ENCODE data around the gene PCNX4. TPM values are rescaled to one million over a fixed set of nuclear protein-coding genes. Genes with fewer than 3 reads are reported as not detected.
A peak's percentile ranks its signal among the peaks of the same experiment; 100 is the strongest.

The PCNX4 gene
- total RNA-seq, 2 donors from 2014 or later, result 17.9 to 33.9 TPM

GRCh38 chr14:60154671-60155070 lies 62.9 kb downstream of the PCNX4 start:
- Mint-ChIP-seq H3K9me3 (peaks cover 0 to 5% of the 10 kb centered on the region in 2 donors), H3K36me3 (peaks cover 7 to 59% of the 10 kb centered on the region in 2 donors), H3K27ac (peak overlapping the region; percentile 12 to 50)
- no peak for ATAC-seq
- DNase-seq (ENCODE audit: low spot score in 2 of 2), result no peak

DNA sequence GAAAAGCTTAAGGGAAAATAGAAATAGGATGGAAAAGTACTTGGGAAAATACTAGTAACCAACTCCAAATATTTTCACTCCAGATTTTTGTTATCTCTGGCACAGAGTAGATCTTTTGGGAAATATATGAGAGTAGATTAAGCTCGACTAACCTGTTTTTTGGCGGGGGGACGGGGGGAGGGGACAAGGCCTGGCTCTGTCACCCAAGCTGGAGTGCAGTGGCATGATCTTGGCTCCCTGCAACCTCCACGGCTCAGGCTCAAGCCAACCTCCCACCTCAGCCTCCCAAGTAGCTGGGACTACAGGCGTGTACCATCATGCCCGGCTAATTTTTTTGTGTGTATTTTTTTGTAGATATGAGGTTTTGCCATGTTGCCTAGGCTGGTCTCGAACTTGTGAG lies 68.7 kb downstream of the PCNX4 start:
- DNase-seq (ENCODE audit: low spot score in 2 of 2), result no peak
- Mint-ChIP-seq H3K27ac (no peak overlapping the region), H3K9me3 (peaks cover 0 to 5% of the 10 kb centered on the region in 2 donors), H3K36me3 (peaks cover 10 to 39% of the 10 kb centered on the region in 2 donors)
- no peak for ATAC-seq

GRCh38 chr14:60161196-60162107 lies 69.7 kb downstream of the PCNX4 start:
- Mint-ChIP-seq H3K9me3 (peaks cover 0 to 5% of the 10 kb centered on the region in 2 donors), H3K27ac (peak overlapping the region in 1 of 2 donors; percentile 51), H3K36me3 (peaks cover 10 to 31% of the 10 kb centered on the region in 2 donors)
- DNase-seq (ENCODE audit: low spot score in 2 of 2) (no peak), ATAC-seq (no peak)

GRCh38 chr14:60163693-60164092 lies 72.0 kb downstream of the PCNX4 start:
- Mint-ChIP-seq H3K9me3 (no peaks in the 10 kb centered on the region), H3K36me3 (peaks cover 10 to 27% of the 10 kb centered on the region in 2 donors), H3K27ac (peak overlapping the region in 1 of 2 donors; percentile 98)
- ATAC-seq (no peak), DNase-seq (ENCODE audit: low spot score in 2 of 2) (no peak)

GRCh38 chr14:60164404-60164711 lies 72.6 kb downstream of the PCNX4 start:
- no peak for DNase-seq (ENCODE audit: low spot score in 2 of 2)
- H3K9me3 Mint-ChIP-seq, result no peaks in the 10 kb centered on the region
- peak overlapping the region; percentile 93 to 98 for H3K27ac Mint-ChIP-seq
- peaks cover 10 to 21% of the 10 kb centered on the region in 2 donors for H3K36me3 Mint-ChIP-seq
- no peak for ATAC-seq

DNA sequence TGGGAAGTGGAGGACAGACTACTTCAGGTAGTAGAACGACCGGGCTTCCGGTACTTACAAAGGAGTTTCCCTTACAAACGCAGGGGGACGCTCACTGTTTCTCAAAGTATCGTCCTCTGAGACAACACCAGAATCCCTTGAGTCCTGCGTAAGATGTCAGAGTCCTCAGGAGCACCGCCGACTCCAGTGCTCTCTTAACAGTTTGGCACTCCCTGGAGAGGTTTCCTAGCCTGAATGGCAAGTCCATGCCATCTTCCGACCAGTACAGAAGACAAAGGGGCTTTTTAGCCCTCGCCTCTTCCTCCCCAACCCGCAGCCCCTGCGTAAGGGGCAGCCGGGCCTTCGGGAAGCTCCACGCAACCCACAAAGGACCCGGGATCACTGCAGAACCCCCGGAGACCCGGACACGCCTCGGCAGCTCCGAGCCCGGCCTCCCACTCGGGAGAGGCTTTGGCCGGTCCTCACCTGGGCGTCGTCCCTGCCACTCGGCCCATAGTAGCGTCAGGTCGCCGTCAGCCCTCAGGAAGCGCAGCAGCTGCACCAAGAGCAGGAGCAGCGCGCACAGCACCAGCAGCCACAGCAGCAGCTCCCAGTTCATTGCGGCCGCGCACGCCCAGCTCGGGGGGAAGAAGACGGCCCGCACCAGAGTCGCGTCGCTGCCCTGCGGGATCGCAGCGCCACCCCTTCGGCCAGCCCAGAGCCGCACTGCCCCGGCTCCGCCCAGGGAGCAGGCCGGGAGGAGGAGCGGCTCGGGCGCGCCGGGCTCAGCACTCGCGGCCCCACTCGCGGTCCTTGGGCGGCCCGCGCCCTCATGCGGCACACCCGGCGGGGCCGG lies 73.2 kb downstream of the PCNX4 start, which contains the start of gene DHRS7:
TSS of gene DHRS7 (minus strand) at position 687 of the 835 bp plus-strand sequence. CDS start at position 598, 89 bp downstream.
- peak; percentile 87 to 93 for ATAC-seq
- Mint-ChIP-seq H3K9me3 (no peaks in the 10 kb centered on the region), H3K36me3 (peaks cover 10 to 15% of the 10 kb centered on the region in 2 donors), H3K27ac (peak within 1 kb of the TSS; percentile 93 to 98)
- DNase-seq (ENCODE audit: low spot score in 2 of 2), result peak; percentile 60 to 81

GRCh38 chr14:60165547-60165876 lies 73.8 kb downstream of the PCNX4 start:
- DNase-seq (ENCODE audit: low spot score in 2 of 2), result no peak
- H3K36me3 Mint-ChIP-seq, result peaks cover 10 to 12% of the 10 kb centered on the region in 2 donors
- H3K9me3 Mint-ChIP-seq, result no peaks in the 10 kb centered on the region
- H3K27ac Mint-ChIP-seq, result peak overlapping the region; percentile 86 to 98
- peak; percentile 1 to 34 for ATAC-seq

GRCh38 chr14:60166142-60166541 lies 74.4 kb downstream of the PCNX4 start:
- H3K36me3 Mint-ChIP-seq, result peaks cover 6 to 10% of the 10 kb centered on the region in 2 donors
- no peaks in the 10 kb centered on the region for H3K9me3 Mint-ChIP-seq
- DNase-seq (ENCODE audit: low spot score in 2 of 2) (no peak), ATAC-seq (no peak)
- H3K27ac Mint-ChIP-seq, result peak overlapping the region; percentile 8 to 98

DNA sequence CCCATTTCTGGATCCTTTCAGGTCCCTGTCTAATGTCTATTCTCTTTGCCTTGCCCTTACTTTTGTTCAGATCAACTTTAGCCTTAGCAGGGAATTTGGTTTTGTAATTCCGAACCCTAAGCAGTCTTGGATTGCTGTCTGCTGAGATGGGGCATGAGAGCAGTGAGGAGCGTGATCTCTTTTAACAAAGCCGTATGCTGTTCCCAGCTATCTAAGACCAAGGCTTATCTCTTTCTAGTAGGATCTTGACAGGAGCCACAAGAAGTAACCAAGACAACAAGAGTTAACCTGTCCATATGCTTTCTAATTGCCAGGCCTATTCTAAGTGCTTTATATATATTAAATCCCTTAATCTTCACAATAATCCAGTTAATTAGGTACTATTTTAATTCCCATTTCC lies 78.0 kb downstream of the PCNX4 start:
- DNase-seq (ENCODE audit: low spot score in 2 of 2) (no peak), ATAC-seq (no peak)
- Mint-ChIP-seq H3K9me3 (no peaks in the 10 kb centered on the region), H3K36me3 (peaks cover 0 to 3% of the 10 kb centered on the region in 2 donors), H3K27ac (no peak overlapping the region)

DNA sequence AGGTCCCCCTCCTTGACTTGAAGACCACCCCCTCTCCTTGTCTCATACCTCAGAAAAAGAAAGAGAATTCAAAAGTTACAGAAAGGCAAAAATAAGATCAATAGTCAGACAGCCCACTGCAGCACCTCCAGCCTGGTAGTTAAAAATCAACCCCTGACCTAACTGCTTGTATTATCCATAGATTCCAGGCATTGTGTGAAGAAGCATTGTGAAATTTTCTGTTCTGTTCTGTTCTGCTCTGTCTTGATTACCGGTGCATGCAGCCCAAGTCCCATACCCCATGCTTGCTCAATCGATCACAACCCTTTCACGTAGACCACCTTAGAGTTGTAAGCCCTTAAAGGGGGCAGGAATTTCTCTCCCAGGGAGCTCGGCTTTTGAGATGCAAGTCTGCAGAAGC lies 79.2 kb downstream of the PCNX4 start:
- DNase-seq (ENCODE audit: low spot score in 2 of 2) (no peak), ATAC-seq (no peak)
- no peak overlapping the region for H3K27ac Mint-ChIP-seq
- no peaks in the 10 kb centered on the region for H3K36me3 Mint-ChIP-seq
- H3K9me3 Mint-ChIP-seq, result no peaks in the 10 kb centered on the region

GRCh38 chr14:60171690-60172089 lies 80.0 kb downstream of the PCNX4 start:
- ATAC-seq, result no peak
- no peaks in the 10 kb centered on the region for H3K36me3 Mint-ChIP-seq
- H3K9me3 Mint-ChIP-seq, result no peaks in the 10 kb centered on the region
- no peak overlapping the region for H3K27ac Mint-ChIP-seq
- DNase-seq (ENCODE audit: low spot score in 2 of 2), result no peak

DNA sequence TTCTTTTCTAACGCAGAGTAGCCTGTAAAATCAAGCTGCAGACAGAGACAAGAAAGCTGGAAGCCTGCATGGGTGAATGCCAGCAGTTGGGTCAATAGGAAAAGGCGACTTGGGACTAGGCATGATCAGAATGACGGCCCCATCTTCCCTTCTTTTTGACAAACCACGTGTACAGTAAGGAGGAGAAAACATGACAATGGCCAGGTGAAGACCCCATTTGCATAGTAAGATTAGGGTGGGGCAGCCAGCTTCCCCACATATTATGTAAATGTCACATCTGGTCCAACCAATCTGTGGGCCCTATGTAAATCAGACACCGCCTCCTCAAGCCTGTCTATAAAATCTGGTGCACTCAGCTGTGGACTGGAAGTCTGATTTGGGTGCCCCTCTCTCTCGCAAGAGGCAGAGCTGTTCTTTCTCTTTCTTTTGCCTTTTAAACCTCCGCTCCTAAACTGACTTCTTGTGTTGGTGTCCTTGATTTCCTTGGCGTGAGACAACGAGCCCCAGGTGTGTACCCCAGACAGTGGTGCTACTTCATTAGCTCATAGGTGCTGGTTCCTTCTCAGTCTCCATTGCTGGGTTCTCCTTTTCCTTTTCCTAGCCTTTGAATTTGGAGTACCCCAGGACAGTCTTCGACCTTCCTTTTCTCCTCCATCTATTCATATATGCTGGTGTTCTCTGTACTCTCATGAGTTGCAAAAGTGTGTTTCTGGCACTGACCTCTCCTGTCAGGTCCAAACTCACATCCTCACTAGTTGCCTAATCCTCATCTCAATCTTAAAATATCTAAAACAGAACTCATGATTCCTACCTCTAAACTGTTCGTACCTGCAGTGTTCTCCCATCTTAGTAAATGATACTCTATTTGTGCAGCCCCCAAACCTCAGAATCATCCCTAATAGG lies 82.9 kb downstream of the PCNX4 start:
- ATAC-seq (no peak), DNase-seq (ENCODE audit: low spot score in 2 of 2) (no peak)
- no peaks in the 10 kb centered on the region for H3K9me3 Mint-ChIP-seq
- no peak overlapping the region for H3K27ac Mint-ChIP-seq
- no peaks in the 10 kb centered on the region for H3K36me3 Mint-ChIP-seq

DNA sequence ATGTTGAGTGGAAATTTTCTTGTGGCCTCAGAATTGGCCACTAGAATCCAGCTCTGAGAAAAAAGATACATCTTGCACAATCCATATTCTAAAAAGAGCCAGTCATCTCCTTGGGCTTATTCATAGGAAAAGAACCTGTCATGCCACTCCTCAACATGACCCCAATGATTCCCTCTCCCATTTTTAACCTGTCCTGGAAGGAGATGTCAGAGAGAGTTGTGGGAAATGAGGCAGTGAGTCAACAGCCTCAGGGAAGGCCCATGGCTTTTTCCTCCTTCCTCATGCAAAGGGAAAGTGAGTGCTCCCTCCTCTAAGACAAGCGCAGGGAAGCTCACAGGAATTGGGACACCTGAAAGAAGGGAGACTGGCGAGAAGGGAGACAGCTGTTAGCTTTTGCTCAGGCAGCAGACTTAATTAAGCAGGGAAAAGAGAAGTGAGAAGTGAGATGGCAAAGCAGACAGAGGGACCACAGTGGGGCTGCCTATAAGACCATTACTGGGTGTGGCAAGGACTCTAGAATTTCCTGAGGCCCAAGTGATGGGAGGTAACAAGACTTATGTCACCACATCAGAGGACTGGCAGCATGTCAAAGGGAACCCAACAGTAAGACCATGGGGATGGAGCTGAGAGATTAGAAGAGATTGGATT lies 83.7 kb downstream of the PCNX4 start:
- DNase-seq (ENCODE audit: low spot score in 2 of 2) (no peak), ATAC-seq (no peak)
- Mint-ChIP-seq H3K9me3 (peaks cover 0 to under 1% of the 10 kb centered on the region in 2 donors), H3K36me3 (no peaks in the 10 kb centered on the region), H3K27ac (no peak overlapping the region)

DNA sequence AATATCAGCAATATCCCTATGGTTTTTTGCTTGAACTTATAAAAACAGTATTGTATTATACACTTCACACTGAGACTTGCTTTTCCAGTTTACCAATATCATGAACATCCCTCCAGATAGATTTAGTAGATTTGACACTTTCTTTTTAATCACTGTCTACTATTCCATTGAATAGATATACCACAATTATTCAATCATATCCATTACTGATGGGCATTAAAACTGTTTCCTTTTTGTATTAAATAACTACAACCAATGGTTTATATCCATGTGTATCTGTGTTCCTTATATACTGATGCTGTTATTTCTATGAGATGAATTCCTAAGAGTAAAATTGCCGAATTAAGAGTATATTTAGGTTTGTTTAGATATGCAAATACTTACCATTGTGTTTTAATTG lies 86.4 kb downstream of the PCNX4 start:
- H3K9me3 Mint-ChIP-seq, result peaks cover 0 to 4% of the 10 kb centered on the region in 2 donors
- ATAC-seq (no peak), DNase-seq (ENCODE audit: low spot score in 2 of 2) (no peak)
- no peaks in the 10 kb centered on the region for H3K36me3 Mint-ChIP-seq
- H3K27ac Mint-ChIP-seq, result no peak overlapping the region

- peaks cover 0 to 4% of the 10 kb centered on the region in 2 donors for H3K9me3 Mint-ChIP-seq
- ATAC-seq (no peak), DNase-seq (ENCODE audit: low spot score in 2 of 2) (no peak)
- H3K27ac Mint-ChIP-seq, result no peak overlapping the region
- no peaks in the 10 kb centered on the region for H3K36me3 Mint-ChIP-seq
Observed at GRCh38 chr14:60178820-60179219, 87.1 kb downstream of the PCNX4 start.

DNA sequence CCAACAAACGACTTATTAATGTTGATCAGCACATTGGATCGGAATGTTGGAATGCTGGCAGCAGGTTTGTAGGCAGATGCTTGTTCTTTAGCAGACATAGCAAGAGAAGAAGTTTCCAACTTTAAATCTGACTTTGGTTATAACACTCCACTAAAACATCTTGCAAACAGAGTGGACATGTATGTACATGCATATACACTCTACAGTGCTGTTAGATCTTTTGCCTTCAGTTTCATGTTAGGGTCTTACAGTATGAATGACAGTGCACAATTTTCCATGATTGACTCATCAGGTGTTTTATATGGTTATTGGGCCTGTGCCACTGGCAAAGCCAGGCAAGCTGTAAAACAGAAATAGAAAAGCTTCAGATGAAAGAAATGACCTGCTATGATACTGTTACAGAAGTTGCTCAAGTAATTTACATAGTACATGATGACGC lies 87.7 kb downstream of the PCNX4 start:
- Mint-ChIP-seq H3K9me3 (peaks cover 0 to 4% of the 10 kb centered on the region in 2 donors), H3K36me3 (no peaks in the 10 kb centered on the region), H3K27ac (no peak overlapping the region)
- DNase-seq (ENCODE audit: low spot score in 2 of 2), result no peak
- no peak for ATAC-seq
